ENCODE results near the gene NABP1.

Gene NABP1

DNA sequence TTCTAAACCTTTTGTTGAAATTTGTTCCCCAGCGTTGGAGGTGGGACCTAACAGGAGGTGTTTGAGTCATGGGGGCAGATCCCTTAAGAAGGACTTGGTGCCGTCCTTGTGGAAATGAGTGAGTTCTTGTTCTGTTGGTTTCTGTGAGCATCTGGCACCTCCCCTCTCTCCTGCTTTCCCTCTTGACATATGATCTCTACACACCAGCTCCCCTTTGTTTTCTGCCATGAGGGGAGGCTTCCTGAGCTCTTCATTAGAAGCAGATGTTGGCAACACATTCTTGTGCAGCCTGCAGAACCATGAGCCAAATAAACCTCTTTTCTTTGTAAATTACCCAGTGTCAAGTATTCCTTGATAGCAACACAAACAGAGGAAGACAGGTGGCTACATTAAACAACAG is 23.8 kb downstream of the NABP1 start:
- H3K4me3 ChIP-seq (ENCODE audit: low read depth, low read length), result no peak overlapping the region
- no peak overlapping the region for H3K4me2 ChIP-seq (ENCODE audit: low read length)
- H3K27ac ChIP-seq, result no peak overlapping the region
- H3K27me3 ChIP-seq (ENCODE audit: control insufficient read depth, insufficient read depth, low read length), result no peaks in the 10 kb centered on the region
- H3K4me1 ChIP-seq, result no peaks in the 10 kb centered on the region
- no peaks in the 10 kb centered on the region for H3K79me2 ChIP-seq
- TF ChIP-seq, protein P1, sequence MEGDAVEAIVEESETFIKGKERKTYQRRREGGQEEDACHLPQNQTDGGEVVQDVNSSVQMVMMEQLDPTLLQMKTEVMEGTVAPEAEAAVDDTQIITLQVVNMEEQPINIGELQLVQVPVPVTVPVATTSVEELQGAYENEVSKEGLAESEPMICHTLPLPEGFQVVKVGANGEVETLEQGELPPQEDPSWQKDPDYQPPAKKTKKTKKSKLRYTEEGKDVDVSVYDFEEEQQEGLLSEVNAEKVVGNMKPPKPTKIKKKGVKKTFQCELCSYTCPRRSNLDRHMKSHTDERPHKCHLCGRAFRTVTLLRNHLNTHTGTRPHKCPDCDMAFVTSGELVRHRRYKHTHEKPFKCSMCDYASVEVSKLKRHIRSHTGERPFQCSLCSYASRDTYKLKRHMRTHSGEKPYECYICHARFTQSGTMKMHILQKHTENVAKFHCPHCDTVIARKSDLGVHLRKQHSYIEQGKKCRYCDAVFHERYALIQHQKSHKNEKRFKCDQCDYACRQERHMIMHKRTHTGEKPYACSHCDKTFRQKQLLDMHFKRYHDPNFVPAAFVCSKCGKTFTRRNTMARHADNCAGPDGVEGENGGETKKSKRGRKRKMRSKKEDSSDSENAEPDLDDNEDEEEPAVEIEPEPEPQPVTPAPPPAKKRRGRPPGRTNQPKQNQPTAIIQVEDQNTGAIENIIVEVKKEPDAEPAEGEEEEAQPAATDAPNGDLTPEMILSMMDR (IDR thresholded peaks at IDR 0.05), result no peak
- H3K36me3 ChIP-seq (ENCODE audit: control insufficient read depth, insufficient read depth, low read length), result no peaks in the 10 kb centered on the region
- no peak overlapping the region for H3K9ac ChIP-seq
- H2AFZ ChIP-seq, result no peak overlapping the region
- no peaks in the 10 kb centered on the region for H3K9me3 ChIP-seq (ENCODE audit: control insufficient read depth, low read length)

GRCh38 chr2:191703079-191703725 is 25.3 kb downstream of the NABP1 start:
- Histone ChIP-seq H3K4me1 (no peaks in the 10 kb centered on the region), H3K36me3 (ENCODE audit: control insufficient read depth, insufficient read depth, low read length) (no peaks in the 10 kb centered on the region), H3K27ac (no peak overlapping the region), H2AFZ (no peak overlapping the region), H3K9ac (no peak overlapping the region), H3K9me3 (ENCODE audit: control insufficient read depth, low read length) (no peaks in the 10 kb centered on the region), H3K4me2 (ENCODE audit: low read length) (no peak overlapping the region), H3K4me3 (ENCODE audit: low read depth, low read length) (no peak overlapping the region), H3K79me2 (no peaks in the 10 kb centered on the region), H3K27me3 (ENCODE audit: control insufficient read depth, insufficient read depth, low read length) (no peaks in the 10 kb centered on the region)
- TF ChIP-seq, protein P1 (IDR thresholded peaks at IDR 0.05), result no peak

DNA sequence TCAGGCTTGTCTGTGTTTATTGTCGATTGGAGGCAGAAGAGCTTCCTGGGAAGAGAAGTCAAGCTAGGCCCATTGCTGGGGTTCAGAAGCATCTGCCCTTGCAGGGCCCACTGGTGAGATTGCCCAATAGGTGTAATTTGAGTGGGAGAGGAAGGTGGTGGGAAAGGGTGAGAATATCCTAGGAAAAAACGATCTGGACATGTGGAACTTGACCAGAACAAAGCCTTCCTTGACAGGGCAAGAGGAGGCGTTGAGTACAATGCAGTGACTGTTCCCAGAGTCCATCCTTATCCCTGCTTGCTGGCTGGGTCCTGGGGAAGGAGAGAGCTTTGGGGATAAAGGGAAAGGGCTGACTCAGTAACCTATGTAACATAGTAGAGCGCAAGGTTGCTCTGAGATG is 27.1 kb downstream of the NABP1 start:
- no peak overlapping the region for H2AFZ ChIP-seq
- no peaks in the 10 kb centered on the region for H3K36me3 ChIP-seq (ENCODE audit: control insufficient read depth, insufficient read depth, low read length)
- TF ChIP-seq, protein P1 (IDR thresholded peaks at IDR 0.05), result no peak
- H3K4me2 ChIP-seq (ENCODE audit: low read length), result no peak overlapping the region
- H3K27me3 ChIP-seq (ENCODE audit: control insufficient read depth, insufficient read depth, low read length), result no peaks in the 10 kb centered on the region
- no peaks in the 10 kb centered on the region for H3K79me2 ChIP-seq
- no peak overlapping the region for H3K4me3 ChIP-seq (ENCODE audit: low read depth, low read length)
- H3K27ac ChIP-seq, result no peak overlapping the region
- H3K9ac ChIP-seq, result no peak overlapping the region
- H3K4me1 ChIP-seq, result no peaks in the 10 kb centered on the region
- no peaks in the 10 kb centered on the region for H3K9me3 ChIP-seq (ENCODE audit: control insufficient read depth, low read length)

GRCh38 chr2:191705701-191706100 is 27.8 kb downstream of the NABP1 start:
- Histone ChIP-seq H3K9ac (no peak overlapping the region), H3K27ac (no peak overlapping the region), H3K36me3 (ENCODE audit: control insufficient read depth, insufficient read depth, low read length) (no peaks in the 10 kb centered on the region), H3K4me2 (ENCODE audit: low read length) (no peak overlapping the region), H3K9me3 (ENCODE audit: control insufficient read depth, low read length) (no peaks in the 10 kb centered on the region), H3K79me2 (no peaks in the 10 kb centered on the region), H3K4me1 (no peaks in the 10 kb centered on the region), H3K27me3 (ENCODE audit: control insufficient read depth, insufficient read depth, low read length) (no peaks in the 10 kb centered on the region), H3K4me3 (ENCODE audit: low read depth, low read length) (no peak overlapping the region), H2AFZ (no peak overlapping the region)
- TF ChIP-seq, protein P1 (IDR thresholded peaks at IDR 0.05), result no peak

DNA sequence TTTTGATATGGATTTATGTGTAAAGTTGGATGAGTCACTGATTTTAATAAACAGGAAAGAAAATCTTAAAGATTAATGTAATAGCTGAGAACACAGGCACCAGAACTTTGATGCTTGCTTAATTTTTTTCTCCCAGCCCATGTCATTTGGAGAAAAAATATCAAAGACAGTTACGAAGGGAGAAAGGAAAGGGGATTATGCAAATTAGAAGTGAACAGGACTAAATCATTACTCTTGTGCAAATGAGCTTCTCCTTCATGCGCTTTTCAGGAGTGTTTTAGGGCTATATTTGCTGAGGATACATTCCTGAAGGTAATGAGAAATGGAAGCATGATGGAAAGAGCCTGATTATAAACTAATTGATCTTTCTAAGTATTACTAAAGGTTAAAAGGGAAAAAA is 28.9 kb downstream of the NABP1 start:
- Histone ChIP-seq H3K79me2 (no peaks in the 10 kb centered on the region), H3K4me3 (ENCODE audit: low read depth, low read length) (no peak overlapping the region), H3K4me1 (no peaks in the 10 kb centered on the region), H3K9ac (no peak overlapping the region), H2AFZ (no peak overlapping the region), H3K27ac (no peak overlapping the region), H3K4me2 (ENCODE audit: low read length) (no peak overlapping the region), H3K27me3 (ENCODE audit: control insufficient read depth, insufficient read depth, low read length) (no peaks in the 10 kb centered on the region), H3K9me3 (ENCODE audit: control insufficient read depth, low read length) (no peaks in the 10 kb centered on the region), H3K36me3 (ENCODE audit: control insufficient read depth, insufficient read depth, low read length) (no peaks in the 10 kb centered on the region)
- TF ChIP-seq, protein P1 (IDR thresholded peaks at IDR 0.05), result no peak
